ENCODE data around the gene GPR15LG.

DNA sequence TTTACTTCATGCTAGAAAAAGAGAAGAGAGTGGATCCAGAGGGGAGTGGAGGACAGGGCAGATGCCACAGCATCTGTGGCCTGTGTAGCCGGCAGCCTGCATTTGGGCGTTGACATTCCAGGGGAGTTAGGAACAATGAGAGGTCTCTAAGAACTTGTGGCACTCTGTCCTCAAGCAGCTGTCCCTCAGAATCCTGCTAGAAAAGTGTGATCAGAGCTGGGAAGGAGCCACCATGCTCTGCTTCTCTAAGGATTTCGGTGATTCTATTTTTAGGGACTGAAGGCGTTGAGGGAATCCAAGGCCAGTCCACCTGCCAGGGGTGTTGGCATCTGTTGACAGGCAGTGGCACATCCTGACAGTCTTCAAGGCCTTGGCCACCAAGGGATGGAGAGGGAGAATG lies 44.1 kb downstream of the GPR15LG start:
- no peak for TF ChIP-seq CTCF (IDR thresholded peaks at IDR 0.05)
- TF ChIP-seq POLR2A (IDR thresholded peaks at IDR 0.05): no peak
